Peyer's patch (tissue), 4 donors: Measurements from ENCODE around the gene LSP1.

ENCODE experiments used
- CTCF ChIP-seq, 6 experiments: fragments of 450-650 bp in 4 of 6; fragments of 200-600 bp in 2 of 6; sonication (generic) in 1 of 6; IDR thresholded peaks; one replicate each; pipeline ENCODE4 v1.5.1; 2017 to 2019; ENCODE audit warnings: antibody characterized with exemption in 6 of 6, mild to moderate bottlenecking in 3 of 6, moderate library complexity in 1 of 6
- POLR2A ChIP-seq, 2 donors: fragments of 450-650 bp; IDR thresholded peaks; one replicate each; pipeline ENCODE4 v1.5.1; 2017; ENCODE audit warnings: antibody characterized with exemption in 2 of 2, mild to moderate bottlenecking in 2 of 2, moderate library complexity in 2 of 2

- TF ChIP-seq CTCF (IDR thresholded peaks at IDR 0.05) (no peak), POLR2A (IDR thresholded peaks at IDR 0.05) (no peak)
Observed at GRCh38 chr11:1838426-1839144, 14.3 kb upstream of the LSP1 start, which contains the start of gene TNNI2.
